ENCODE data around the gene CPNE8.

Gene CPNE8

GRCh38 chr12:38610808-38611350 lies 294.5 kb downstream of the CPNE8 start:
- no peak for DNase-seq

DNA sequence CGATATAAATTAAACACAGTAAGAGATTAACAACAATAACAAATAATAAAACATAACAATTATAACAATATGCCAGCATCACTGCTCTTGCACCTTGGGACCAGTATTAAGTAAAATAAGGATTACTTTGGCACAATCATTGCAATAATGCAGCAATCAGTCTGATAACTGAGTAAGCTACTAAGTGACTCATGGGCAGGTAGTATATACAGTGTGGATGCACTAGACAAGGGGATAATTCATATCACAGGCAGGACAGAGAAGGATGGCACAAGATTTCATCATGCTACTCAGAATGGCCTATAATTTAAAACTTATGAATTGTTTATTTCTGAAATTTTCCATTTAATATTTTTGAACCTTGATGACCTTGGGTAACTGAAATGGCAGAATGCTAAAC lies 298.1 kb downstream of the CPNE8 start:
- no peak for DNase-seq

All from CD4-positive, alpha-beta T cell treated with Interleukin-15 for 1 hour (primary cell).